ENCODE results near the gene THSD4. TPM values are rescaled to one million over a fixed set of nuclear protein-coding genes. Genes with fewer than 3 reads are reported as not detected.

THSD4 gene
- total and polyA plus RNA-seq, 2 of the 8 experiments (the other 6 are each of a cell fraction or from before 2014, with no cell fraction given): 2.5 to 6.2 TPM

- no peak for TF ChIP-seq CHD7 (IDR thresholded peaks at IDR 0.05; ENCODE audit: insufficient replicate concordance, low read length)
- no peak for TF ChIP-seq TBP (IDR thresholded peaks at IDR 0.05; ENCODE audit: low read depth, low read length)
- TF ChIP-seq KDM5A (IDR thresholded peaks at IDR 0.05; ENCODE audit: low read length): no peak
- no peak for TF ChIP-seq EP300 (IDR thresholded peaks at IDR 0.05; ENCODE audit: borderline replicate concordance in 1 of 2, low read depth in 2 of 2, low read length in 2 of 2)
- TF ChIP-seq CHD2 (IDR thresholded peaks at IDR 0.05; ENCODE audit: low read length): no peak
- TF ChIP-seq CBX5 (IDR thresholded peaks at IDR 0.05; ENCODE audit: low read depth, low read length): no peak
- TF ChIP-seq JUND (IDR thresholded peaks at IDR 0.05; ENCODE audit: low read length): no peak
- TF ChIP-seq SIRT6 (IDR thresholded peaks at IDR 0.05; ENCODE audit: low read length): no peak
- TF ChIP-seq POU5F1 (IDR thresholded peaks at IDR 0.05; ENCODE audit: low read depth, low read length): no peak
- no peak for TF ChIP-seq YY1 (IDR thresholded peaks at IDR 0.05; ENCODE audit: low read depth, low read length)
- no peak for TF ChIP-seq CEBPB (IDR thresholded peaks at IDR 0.05; ENCODE audit: low read depth, low read length)
- TF ChIP-seq SP2 (IDR thresholded peaks at IDR 0.05; ENCODE audit: low read length): no peak
These were observed 450.4 kb downstream of the THSD4 start (continued) for GRCh38 chr15:71565631-71566160.

All from H1 (cell line).